Activated gamma-delta T cell (primary cell): ENCODE data around the gene MVD.

Source experiments
- DNase-seq: peaks from one replicate; lab custom pipeline; 2025; lab: John Stamatoyannopoulos, UW

Gene MVD

DNA sequence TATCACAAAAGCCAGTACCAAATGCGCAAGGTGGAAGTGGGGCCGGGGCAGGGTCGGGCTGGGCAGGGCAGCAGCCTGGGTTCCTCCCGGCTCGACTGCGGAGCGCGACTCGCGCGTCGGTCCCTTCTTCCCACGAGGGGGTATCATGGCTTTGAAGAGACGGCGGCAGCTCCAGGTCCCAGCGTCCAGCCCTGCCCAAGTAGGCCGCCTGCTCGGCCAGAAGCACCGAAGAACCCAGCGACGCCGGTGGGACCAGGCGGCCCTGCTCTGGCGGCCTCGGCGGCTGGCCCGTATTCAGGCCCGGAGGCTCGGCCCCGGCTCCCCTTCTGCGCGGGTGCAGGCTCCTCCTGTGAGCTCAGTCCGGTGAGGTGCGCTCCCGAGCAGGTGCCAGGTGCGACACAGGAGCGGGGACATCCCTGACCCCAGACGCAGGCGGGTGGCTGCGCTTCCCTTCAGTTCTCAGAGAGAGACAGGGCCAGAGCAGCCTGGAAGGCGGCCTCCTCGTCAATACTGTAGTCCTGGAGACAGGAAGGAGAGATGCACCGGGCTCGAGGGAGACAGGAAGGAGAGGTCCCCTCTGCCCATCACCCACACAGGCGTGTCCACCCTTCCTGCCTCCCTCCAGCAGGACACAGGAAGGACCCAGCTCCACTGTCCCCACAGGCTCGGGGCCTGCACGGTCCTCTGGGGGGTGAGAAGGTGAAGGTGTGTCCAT lies 34.4 kb upstream of the MVD start:
- DNase-seq = no peak

DNA sequence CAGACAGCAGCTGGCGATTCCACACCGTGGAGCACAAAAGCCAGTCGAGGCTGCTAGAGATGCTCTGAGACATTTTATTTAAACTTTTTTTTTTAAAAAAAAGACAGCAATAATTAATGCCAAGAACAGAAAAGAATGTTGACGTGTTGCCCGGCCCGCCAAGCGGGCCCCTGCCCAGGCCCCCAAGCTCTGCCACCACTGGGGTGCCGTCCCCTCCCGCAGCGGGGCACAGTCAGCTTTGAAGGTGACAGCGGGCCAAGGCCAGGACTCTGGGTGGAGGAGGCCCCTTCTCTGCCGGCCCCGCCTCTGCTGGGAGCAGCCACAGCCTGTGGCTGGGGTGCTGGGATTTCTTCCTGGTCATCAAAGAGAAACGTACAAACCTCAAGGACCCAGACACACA lies 33.5 kb upstream of the MVD start:
- DNase-seq = no peak

DNA sequence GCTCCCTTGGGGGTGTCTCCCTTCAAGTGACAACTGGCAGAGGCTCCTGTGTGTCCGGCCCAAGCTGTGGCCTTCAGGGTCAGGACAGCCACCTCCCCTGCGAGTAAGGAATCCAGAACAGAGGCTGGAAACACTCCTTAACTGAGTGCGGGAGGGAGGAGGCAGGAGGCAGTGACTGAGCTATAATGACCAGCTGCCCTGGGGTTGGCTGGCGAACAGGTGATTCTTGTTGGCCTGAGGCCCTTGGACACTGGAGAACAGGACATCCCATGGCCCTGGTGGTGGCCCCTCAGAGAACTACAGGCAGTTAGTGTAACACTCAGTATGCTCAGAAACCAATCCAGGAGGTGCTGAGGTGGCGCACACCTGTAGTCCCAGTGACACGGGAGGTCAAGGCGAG lies 32.9 kb upstream of the MVD start:
- DNase-seq = no peak

DNA sequence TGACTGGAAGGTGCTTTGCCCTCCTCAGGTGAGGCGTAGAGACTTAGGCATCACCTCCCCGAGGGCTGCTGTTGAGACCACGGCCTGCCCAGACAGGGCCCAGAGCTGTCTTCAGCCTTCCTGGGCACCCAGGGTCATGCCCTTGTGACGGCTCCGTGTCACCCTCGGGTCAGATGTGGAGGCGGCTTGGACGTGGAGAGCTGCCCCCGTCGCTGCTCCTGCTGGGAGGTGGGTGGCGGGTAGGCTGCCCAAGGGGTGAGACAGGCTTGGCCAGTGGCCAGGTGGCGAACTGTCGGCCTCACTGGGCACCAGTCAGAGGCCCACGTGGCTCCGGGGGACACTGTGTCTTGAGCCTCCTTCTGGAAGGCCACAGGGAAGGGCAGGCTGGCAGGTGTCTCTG lies 32.3 kb upstream of the MVD start:
- DNase-seq = no peak

DNA sequence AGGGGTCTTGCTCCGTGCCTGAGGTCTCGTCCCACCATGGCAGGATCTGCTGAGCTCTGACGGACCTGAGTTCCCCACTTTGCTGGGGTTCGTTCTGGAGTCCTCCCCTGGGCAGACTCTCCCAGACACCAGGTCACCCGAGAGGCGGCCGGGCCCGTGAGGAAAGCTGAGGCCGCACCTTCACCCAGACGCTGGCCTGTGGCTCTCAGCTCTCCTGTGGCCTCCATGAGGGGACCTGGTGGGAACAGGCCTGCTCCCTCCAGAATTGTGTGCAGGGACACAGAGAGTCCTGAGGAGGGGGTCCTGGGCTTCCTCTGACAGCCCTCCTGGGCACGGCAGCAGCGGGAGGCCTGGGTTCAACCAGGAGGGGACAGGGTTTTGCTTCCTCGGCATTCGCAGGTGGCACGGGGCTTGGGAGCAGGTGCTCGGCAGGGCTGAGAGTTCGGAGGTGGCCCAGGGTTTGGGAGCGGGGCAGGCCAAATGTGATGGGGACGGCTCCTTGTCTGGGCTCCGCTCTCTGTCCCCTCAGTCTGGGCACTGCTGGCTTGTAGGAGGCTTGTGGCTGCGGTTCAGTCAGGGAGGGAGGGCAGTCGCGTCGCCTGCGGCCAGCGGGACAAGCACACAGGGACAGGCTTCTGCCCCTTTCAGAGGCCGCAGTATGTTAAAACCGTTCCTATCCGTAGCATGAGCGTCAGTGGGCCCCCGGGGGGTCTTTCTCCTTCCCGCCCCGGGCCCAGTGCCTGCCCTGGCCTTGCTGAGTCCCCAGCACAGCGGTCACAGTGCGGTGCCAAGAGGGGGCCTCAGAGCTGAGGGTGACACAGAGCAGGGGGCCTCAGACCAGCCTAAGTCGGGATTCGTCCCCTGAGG lies 31.6 kb upstream of the MVD start:
- no peak for DNase-seq

DNA sequence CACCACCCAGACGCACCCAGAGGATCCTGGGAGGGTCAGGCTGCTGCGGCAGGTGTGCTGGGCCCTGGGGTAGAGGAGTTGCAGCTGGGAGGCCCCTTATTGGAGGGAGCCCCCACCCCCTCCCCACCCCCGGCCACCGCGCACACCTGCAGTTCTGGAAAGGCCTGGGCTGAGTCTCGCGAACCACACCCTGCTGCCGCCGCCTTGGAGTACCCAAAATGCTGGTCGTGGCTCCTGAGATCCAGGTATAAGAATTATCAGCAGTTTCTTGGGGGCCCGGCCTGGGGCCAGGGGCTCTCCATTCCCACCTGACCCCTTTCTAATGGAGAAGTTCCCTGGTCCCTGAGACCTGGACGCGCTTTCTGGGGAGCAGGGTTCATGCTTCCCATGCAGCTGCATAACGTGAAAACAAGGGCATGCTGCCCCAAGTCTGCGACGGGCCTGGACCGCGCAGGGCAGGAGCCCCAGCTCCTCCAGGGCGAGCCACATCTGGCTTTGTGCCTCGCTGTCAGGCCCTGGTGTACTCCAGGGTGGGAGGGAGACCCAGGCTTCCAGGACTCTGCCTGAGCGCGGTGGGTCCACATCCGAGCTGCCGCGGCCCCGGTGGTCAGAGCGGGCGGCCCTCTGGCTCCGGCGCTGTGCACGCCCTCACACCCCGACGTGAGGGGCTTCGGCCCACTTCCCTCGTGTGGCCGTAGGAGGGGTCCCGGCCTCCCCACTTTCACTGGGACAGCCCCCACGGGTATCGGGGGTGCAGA lies 30.7 kb upstream of the MVD start:
- no peak for DNase-seq

DNA sequence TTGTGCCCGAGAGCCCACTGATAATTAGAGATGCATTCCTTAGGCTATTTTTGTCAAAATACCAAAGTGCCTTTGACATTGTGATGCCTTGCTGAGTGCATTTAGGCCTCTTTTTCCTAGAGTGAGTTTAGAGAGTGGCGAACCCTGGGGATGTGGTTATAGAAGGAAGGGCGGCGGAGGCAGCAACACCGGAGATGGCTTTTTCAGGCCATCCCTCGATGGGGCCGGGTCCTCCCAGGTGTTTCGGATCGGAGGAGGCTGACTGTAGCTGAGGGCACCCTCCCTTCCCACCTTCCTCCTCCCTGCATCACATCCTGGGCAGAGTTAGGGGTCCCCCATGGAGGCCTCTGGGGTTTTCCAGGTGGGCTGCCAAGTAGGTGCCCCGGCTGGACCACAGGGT lies 30.0 kb upstream of the MVD start:
- DNase-seq = no peak

DNA sequence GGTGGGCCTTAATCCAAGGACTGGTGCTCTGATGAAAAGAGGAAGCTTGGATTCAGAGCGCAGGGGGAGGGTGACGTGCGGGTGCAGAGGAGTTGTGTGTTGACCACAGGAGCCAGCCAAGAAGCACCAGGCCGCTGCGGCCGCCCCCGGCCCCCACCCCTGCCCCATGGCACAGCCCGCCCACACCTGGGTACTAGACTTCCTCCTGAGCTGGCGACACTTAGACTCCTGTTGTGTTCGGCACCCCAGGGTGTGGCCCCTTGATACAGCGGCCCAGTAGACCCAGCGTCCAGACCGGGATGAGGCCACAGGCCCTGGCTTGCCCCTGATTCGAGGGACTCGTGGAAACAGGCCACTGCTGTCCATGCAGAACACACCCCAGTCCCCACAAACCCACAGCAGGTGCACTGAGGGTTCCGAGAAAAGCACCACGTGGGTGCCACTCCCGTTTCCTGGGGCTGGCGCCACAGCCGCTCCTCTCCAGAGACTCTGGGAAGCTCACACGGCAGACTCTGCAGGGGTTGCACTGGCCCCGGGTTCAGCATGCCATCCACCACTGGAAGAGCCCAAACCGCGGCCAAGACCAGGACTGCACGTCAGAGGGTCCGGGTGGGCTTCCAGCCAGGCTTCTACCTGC lies 29.2 kb upstream of the MVD start:
- DNase-seq = no peak

DNA sequence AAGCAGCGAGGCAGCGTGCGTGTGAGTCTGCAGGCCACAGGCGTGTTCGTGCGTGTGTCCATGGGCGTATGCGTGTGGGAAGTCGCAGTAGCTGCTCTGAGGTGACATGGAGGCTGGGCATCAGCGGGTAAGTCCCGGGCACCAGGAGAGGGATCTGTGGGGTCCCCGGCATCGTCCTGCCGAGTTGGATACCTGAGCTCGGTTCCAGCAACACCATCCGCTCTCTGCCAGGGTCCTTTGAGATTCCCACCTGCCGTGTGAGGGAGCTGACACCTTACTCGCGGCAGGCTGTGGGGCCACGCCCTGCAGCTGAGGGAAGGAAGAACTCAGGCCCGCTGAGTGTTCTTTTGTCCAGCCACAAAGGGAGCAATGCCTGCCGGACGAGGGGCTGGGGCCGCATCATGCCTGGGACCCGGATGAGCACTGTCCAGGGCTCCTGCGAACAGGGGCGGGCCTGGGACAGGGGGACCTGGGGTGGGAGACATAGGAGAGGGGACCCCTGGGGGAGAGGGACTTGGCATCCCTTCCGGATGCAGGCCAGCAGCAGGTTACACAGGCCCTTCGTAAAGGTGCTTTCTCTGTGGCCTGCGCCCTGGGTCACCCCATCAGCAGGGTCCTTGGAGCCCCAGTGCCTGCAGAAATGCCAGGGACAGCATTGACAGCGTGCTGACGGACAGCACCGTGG lies 28.4 kb upstream of the MVD start:
- DNase-seq = no peak

DNA sequence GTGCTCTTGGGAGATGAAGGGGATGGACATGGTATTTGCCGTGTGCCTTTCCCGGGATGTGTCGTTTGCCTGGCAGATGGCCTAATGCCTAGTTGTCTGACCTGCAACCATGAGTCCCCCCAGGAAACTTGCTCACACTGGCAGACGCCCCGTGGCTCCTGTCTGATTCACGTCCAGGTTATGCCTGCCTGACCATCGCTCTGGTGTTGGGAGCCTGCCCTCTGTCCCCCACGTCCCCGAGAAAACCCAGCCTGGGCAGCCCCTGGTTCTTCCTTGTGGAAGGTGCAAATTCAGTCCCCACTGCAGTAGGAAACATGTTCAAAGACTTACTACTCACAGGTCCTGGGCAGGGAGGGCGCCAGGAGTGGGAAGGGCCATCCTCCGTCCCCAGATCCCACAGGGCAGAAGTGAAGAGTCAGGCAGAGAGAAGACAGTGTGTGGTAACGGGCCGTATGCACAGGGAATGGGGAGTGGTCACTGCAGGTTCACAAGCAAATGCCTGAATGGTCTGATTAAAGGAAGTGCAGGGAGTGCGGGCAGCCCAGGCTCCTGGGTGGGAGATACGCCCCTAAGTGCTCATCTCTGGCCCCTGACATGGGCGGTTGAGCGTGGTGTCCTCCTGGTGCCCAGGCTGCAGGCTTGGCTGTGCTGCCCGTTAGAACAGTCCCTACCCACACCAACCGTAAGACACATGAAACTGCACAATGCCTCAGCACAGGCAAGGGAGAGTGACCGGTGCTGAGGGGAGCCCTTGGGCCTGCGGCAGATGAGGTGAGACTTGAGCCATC lies 27.6 kb upstream of the MVD start:
- DNase-seq = no peak

DNA sequence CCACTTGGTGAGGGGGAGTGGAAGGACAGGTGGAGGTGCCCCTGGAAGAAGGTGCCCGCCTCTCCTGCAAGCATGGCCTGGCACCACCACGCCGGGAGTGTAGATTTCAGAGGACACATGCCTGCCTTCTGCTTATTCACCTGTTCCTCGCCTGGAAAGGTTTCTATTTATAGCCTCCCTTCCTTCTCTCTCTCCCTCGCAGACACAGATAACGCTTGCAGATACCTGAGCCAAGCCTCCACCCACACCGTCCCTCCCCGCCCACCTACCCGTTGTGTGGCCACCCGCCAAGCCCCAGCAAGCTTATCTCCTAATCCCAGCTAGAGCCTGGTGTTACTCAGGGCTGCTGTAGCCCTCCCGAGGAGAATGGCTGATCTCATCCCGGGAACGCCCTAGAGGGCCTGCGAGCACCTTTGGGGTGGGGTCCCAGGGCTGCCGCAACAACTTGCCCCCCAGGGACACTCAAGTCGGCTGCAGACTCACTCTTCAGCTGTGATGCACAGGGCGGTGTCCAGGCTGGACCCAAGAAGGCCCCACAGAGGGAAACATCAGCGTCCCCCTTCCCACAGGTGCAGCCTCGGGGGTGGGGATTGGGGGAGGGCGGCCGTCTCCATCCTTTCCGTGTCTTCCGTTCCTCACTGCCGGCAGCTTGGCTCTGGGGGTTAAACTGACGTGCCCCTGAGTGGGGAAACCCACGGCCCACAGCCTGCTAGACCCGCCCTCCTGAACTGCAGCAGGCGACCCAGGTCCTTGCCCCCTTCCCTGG lies 25.3 kb upstream of the MVD start:
- no peak for DNase-seq

DNA sequence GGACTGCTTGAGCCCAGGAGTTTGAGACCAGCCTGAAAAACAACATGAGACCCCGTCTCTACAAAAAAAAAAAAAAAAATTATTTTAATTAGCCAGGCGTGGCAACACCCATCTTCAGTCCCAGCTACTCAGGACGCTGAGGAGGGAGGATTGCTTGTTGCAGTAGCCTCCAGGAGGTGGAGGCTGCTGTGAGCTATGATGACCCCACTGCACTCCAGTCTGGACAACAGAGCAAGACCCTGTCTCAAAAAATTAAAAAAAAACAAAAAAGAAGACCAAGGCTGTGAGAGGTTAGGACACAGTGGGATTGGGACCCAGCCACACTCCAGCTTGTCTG lies 24.8 kb upstream of the MVD start:
- DNase-seq = no peak

DNA sequence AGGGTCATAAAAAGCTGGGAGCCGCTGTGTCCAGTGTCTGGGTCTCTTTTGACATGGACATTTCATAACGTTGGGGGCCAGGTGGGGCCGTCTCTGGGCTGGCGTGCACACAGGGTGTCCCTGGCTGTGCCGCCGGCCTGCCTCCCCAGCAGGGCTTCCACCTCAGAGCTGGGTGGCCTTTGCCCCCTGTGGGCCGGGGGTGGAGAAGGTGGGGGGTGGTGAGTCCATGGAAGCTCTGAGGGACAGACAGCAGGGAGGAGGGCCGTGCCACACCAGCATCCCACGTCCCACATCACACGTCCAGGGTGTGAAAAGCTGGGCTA lies 24.3 kb upstream of the MVD start:
- no peak for DNase-seq

DNA sequence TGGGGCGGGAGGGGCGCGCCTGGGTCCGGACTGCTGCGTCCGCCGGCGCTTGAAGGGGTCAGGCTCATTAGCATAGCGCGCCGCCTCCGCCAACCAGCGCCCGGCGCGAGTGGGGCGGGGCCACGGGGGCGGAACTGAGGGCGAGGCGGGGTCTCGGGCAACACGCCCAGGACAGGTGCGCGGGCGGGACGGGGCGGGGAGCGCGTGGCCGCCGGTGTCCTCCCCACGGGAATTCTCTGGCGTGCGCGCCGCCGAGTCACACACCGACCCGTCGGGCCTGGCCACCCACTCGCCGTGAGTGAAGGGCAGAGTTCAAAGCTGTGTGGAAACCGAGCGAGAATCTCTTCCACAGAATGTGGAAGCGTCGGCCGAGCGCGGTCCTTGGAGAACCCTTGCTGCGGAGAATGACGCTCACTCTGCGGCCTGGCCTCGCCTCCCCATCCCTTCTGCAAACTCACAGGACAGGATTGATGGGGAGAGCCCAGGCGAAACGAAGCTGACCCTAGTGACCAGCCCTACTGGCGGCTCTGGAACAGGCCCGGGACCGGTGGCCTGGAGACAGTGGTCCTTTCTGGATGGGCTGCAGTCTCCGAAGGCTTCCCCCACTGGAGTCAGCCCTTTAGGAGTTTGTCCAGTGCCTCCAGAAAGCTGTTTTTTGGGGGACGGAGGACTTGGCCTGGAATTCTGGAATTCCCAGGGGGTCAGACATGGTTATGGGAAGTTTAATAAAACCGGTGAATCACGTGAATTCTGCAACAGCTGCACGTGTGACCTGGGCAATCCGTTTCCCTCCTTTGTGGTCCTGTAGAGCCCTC lies 23.8 kb upstream of the MVD start, which contains the start of gene SNAI3:
Gene SNAI3, minus strand, starts transcription at position 69 of the 815 bp plus-strand sequence. CDS start 101 bp downstream, outside the sequence.
- peak; percentile 81 for DNase-seq

DNA sequence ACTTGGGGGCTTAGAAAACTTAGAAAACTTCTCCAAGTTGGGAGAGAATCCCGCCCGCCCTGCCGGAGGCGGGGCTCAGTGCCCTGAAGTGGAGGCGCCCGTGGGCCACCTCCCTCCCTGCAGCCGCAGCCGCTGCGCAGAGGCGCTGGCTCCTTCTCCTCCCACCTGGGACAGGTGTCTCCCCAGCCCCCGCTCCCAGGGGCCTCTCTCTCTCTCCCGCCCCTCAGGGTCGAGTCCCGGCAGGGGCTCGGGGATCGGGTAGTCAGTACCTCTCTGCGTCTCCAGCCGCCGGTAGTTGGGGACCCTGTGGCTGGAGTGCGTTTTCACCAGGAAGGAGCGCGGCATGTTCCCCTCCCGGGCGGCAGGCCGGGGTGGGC lies 23.2 kb upstream of the MVD start:
- no peak for DNase-seq

DNA sequence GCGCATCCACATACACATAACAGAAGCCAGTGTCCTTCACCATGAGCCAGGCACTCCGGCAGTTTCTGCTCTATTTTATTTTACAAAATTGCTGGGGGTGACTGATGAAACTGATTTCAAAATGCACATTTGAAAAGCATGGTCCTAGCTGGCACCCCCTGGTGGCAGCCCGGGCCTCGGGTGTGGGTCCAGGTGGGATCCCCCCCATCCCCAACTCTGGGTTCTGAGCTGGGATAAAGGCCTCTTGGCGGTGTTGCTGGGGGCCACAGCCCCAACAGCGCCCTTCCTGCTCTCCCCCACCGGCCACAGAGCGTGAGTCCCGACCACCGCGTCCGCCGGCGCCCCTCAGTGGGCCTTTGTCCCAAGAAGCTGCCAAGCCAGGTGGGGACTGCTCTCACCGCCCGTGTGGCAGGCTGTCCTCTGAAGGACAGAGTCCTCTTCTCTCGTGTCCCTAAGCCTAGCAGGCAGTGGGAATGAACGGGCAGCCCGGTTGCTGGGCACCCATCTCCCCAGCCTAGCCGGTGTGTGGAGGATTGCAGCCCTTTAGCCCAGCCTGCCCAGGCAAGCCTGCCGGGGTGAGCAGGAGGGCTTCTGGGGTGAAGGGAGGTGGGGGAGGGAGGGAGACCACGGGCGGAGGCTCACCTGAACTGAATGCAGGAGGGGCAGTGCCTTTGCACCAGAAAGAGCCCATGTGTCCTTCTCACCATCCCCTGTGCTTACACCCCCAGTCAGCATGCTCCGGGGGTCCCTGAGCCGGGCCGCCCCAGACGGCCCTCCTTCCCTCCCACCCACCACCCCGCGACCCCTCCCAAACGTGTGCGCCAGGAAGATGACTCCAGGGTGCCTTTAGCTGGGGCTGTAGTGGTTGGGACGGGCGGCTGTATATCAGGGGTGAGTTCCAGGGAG lies 22.5 kb upstream of the MVD start:
- no peak for DNase-seq

DNA sequence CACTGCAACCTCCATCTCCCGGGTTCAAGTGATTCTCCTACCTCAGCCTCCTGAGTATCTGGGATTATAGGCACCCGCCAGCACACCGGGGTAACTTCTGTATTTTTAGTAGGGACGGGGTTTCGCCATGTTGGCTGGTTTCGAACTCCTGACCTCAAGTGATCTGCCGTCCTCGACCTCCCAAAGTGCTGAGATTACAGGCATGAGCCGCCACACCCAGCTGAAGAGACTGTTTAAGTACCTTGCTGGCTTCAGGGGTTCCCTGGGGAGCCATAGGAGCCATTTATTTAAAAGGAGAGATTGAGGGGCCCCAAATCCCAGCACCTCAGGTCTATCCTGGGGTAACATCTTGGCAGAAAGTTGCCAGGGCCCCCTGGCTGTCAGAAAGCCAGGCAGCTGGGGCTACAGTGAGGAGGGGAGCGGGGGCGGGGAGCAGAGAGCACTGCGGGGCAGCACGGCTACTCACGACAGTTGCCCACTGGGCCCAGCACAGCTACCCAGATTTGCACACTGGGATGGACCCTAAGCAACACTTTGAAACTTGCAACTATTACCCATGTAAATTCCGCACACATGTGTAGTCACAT lies 21.8 kb upstream of the MVD start:
- no peak for DNase-seq
